Peyer's patch (tissue), 4 donors: Measurements from ENCODE around the gene PTEN.

Experiments used
- CTCF ChIP-seq, 6 experiments: fragments of 450-650 bp in 4 of 6; fragments of 200-600 bp in 2 of 6; sonication (generic) in 1 of 6; IDR thresholded peaks; one replicate each; pipeline ENCODE4 v1.5.1; 2017 to 2019; ENCODE audit warnings: antibody characterized with exemption in 6 of 6, mild to moderate bottlenecking in 3 of 6, moderate library complexity in 1 of 6
- POLR2A ChIP-seq, 2 donors: fragments of 450-650 bp; IDR thresholded peaks; one replicate each; pipeline ENCODE4 v1.5.1; 2017; ENCODE audit warnings: antibody characterized with exemption in 2 of 2, mild to moderate bottlenecking in 2 of 2, moderate library complexity in 2 of 2

DNA sequence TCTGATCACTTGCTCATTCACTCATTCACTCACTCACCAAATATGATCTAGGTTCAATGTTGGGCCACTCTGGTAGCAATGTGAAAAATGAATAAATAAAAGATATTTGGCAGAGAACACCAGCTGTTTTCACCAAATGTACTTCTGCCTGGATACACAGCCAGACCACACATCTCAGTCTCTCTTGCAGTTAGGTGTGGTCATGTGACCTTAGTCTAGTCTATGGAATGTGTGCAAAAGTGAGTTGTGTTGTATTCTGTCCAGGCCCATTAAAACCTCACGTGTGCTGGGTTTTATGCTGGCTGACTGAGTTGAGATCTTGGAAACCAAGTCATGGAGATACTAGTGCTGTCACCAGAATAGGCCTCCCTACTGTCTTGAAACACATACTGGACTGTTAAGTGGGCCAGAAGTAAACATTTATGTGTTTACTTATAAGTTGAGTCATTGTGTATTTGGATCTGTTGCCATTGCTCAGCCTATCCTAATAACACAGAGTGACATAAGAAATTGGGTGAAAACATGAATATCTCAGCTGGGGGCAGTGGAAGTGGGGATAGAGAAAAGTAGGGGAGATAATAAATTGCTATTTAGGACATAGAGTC lies 145.5 kb downstream of the PTEN start:
- TF ChIP-seq CTCF (IDR thresholded peaks at IDR 0.05) (no peak), POLR2A (IDR thresholded peaks at IDR 0.05) (no peak)
